ENCODE measurements around the gene MEP1B. TPM values are rescaled to one million over a fixed set of nuclear protein-coding genes. Genes with fewer than 3 reads are reported as not detected.

Gene MEP1B
- total RNA-seq, 1 experiment from 2014 or later, result not detected

DNA sequence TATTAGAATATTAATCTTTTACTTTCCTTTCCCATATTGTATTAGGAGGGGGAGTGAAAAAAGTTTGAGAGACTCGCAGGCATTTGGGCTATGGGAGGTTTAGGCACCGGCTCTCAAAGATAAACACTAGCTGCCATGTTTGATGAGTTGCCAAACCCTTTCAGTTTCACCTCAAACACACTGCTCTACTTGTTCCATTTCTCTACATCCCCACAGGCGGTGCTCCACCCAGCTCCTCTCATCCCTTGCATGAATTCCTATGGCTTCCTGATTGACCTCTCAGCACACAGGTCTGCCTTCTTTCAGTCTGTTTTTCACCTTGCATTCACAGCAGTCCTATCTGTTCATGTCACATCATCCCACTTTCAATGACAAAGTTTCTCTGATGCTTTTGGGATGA, 65.7 kb downstream of the MEP1B start:
- H3K36me3 Mint-ChIP-seq (ENCODE audit: insufficient read depth, unreplicated experiment), result no peaks in the 10 kb centered on the region
- CTCF ChIA-PET, result no interaction called here
- H3K4me1 Mint-ChIP-seq (ENCODE audit: low read depth, unreplicated experiment), result no peaks in the 10 kb centered on the region
- H3K27me3 Mint-ChIP-seq (ENCODE audit: unreplicated experiment), result no peaks in the 10 kb centered on the region
- no TSS peak for BruUV-seq (replicated peaks)
- H3K9me3 Mint-ChIP-seq (ENCODE audit: low read depth, unreplicated experiment), result no peaks in the 10 kb centered on the region
- TF ChIP-seq, protein P1, sequence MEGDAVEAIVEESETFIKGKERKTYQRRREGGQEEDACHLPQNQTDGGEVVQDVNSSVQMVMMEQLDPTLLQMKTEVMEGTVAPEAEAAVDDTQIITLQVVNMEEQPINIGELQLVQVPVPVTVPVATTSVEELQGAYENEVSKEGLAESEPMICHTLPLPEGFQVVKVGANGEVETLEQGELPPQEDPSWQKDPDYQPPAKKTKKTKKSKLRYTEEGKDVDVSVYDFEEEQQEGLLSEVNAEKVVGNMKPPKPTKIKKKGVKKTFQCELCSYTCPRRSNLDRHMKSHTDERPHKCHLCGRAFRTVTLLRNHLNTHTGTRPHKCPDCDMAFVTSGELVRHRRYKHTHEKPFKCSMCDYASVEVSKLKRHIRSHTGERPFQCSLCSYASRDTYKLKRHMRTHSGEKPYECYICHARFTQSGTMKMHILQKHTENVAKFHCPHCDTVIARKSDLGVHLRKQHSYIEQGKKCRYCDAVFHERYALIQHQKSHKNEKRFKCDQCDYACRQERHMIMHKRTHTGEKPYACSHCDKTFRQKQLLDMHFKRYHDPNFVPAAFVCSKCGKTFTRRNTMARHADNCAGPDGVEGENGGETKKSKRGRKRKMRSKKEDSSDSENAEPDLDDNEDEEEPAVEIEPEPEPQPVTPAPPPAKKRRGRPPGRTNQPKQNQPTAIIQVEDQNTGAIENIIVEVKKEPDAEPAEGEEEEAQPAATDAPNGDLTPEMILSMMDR (IDR thresholded peaks at IDR 0.05; ENCODE audit: unreplicated experiment), result no peak
- H3K4me3 Mint-ChIP-seq (ENCODE audit: low read depth, unreplicated experiment), result no peak overlapping the region
- intact Hi-C loops (cut with micrococcal nuclease; ENCODE audit: unreplicated experiment), result no loop called here
- no peak overlapping the region for H3K27ac Mint-ChIP-seq (ENCODE audit: unreplicated experiment)
- no peak for DNase-seq

DNA sequence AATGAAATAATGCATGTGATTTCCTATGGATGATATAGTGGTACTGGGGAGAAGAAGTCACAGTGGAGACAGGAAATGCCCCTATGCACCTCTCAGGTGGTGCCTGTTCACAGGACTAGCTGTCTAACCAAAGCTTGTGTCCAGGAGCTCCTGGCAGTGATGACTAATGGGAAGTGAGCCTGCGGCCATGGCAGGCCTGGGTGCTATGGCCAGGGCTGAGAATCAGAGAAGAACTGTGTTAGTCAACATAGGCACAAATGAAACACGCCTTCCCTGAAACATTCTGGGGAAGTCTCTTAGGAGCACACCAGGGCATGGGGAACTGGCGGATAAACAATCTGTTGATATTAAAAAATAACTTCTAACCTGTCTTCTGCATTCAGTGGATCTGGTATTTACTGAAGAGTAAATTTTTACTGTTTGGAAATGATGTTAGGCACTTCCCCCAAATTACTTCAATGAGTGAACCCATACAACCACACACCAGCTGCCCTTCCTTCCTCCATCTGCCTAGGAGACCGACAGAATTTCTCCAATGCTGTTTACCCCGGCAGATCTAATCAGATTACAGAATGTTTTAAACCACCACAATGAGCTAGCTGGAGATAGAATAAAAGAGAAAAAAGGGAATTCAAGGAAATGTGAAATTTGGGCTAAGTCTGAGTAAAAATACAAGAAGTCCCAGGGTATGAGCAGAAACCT, 67.4 kb downstream of the MEP1B start:
- H3K36me3 Mint-ChIP-seq (ENCODE audit: insufficient read depth, unreplicated experiment), result no peaks in the 10 kb centered on the region
- TF ChIP-seq, protein P1 (IDR thresholded peaks at IDR 0.05; ENCODE audit: unreplicated experiment), result no peak
- H3K27ac Mint-ChIP-seq (ENCODE audit: unreplicated experiment), result no peak overlapping the region
- no peaks in the 10 kb centered on the region for H3K27me3 Mint-ChIP-seq (ENCODE audit: unreplicated experiment)
- no peaks in the 10 kb centered on the region for H3K9me3 Mint-ChIP-seq (ENCODE audit: low read depth, unreplicated experiment)
- H3K4me3 Mint-ChIP-seq (ENCODE audit: low read depth, unreplicated experiment), result no peak overlapping the region
- DNase-seq, result no peak
- intact Hi-C loops (cut with micrococcal nuclease; ENCODE audit: unreplicated experiment), result no loop called here
- CTCF ChIA-PET, result interaction anchor here (0.7 to 1.0 kb wide), 2 partner anchors 14 to 122 kb away, joined by 3 read pairs; no protein-coding TSS in a partner anchor
- no peaks in the 10 kb centered on the region for H3K4me1 Mint-ChIP-seq (ENCODE audit: low read depth, unreplicated experiment)
- no TSS peak for BruUV-seq (replicated peaks)

DNA sequence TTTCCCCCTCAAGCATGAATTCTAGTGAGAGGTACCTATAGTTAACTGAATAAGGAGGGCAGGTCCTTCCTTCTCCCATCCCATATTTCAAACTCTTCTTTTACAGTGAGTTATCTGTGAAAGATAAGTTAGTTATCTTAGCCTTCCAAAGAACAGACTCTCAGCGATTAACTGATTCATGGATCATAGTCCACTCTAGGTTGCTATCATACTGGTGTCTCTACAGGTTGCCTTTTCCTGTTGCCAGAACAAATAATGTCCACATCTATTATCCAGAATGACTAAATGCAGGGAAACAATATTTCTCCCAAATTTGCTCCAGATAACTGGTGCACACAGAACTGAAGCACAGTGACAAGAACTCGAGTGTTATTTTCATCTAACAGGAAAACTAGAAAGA, 68.3 kb downstream of the MEP1B start:
- Mint-ChIP-seq H3K27ac (ENCODE audit: unreplicated experiment) (no peak overlapping the region), H3K4me3 (ENCODE audit: low read depth, unreplicated experiment) (no peak overlapping the region), H3K9me3 (ENCODE audit: low read depth, unreplicated experiment) (no peaks in the 10 kb centered on the region), H3K4me1 (ENCODE audit: low read depth, unreplicated experiment) (no peaks in the 10 kb centered on the region), H3K27me3 (ENCODE audit: unreplicated experiment) (no peaks in the 10 kb centered on the region), H3K36me3 (ENCODE audit: insufficient read depth, unreplicated experiment) (no peaks in the 10 kb centered on the region)
- BruUV-seq (replicated peaks), result no TSS peak
- CTCF ChIA-PET, result no interaction called here
- TF ChIP-seq, protein P1 (IDR thresholded peaks at IDR 0.05; ENCODE audit: unreplicated experiment), result no peak
- no peak for DNase-seq
- intact Hi-C loops (cut with micrococcal nuclease; ENCODE audit: unreplicated experiment), result no loop called here

DNA sequence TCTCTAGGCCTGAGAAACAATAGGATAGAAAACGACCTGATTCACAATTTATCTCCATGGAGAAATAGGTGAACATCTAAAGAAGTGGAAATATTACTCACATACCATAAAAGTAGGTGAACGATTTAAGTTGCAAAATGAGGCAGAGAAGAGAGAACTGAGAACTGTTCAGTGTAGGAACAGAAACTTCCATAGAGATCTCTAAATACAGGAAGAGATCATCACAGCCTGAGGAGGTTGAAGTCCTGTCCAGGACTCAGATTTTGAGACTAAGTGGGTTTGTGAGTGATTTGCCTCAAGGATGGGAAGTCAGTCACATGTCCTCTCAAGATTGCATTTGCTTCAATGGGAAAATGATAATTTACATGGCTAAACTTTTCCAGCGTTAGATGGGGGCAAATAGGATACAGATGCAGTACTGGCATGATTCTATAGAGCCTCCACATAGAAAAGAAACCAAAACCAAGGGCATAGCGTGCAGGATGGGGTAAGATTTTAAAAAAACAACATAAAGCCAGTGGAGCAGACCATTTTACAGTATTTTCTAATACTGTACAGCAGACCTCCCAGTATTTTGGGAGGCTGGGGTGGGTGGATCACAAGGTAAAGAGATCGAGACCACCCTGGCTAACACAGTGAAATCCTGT, 68.8 kb downstream of the MEP1B start:
- H3K27me3 Mint-ChIP-seq (ENCODE audit: unreplicated experiment), result no peaks in the 10 kb centered on the region
- no TSS peak for BruUV-seq (replicated peaks)
- TF ChIP-seq, protein P1 (IDR thresholded peaks at IDR 0.05; ENCODE audit: unreplicated experiment), result no peak

More for the DNA sequence above, 68.8 kb downstream of the MEP1B start:
- Mint-ChIP-seq H3K4me1 (ENCODE audit: low read depth, unreplicated experiment) (no peaks in the 10 kb centered on the region), H3K27ac (ENCODE audit: unreplicated experiment) (no peak overlapping the region), H3K4me3 (ENCODE audit: low read depth, unreplicated experiment) (no peak overlapping the region), H3K9me3 (ENCODE audit: low read depth, unreplicated experiment) (no peaks in the 10 kb centered on the region), H3K36me3 (ENCODE audit: insufficient read depth, unreplicated experiment) (no peaks in the 10 kb centered on the region)
- CTCF ChIA-PET, result no interaction called here
- intact Hi-C loops (cut with micrococcal nuclease; ENCODE audit: unreplicated experiment), result no loop called here
- DNase-seq, result no peak
